HG03280 (cell line): Measurements from ENCODE around the gene NHS.

ENCODE experiments used
- ATAC-seq: cut with Tn5 transposase; IDR thresholded peaks from one replicate; pipeline ENCODE4 v1.9.1; 2021; ENCODE audit warnings: mild to moderate bottlenecking, moderate library complexity; ENCODE audit not compliant: unreplicated experiment

NHS gene

GRCh38 chrX:17403972-17404371, 29.0 kb downstream of the NHS start:
- ATAC-seq = no peak

- ATAC-seq = no peak
These were observed 30.4 kb downstream of the NHS start for GRCh38 chrX:17405225-17405969.

- no peak for ATAC-seq
These were observed 34.7 kb downstream of the NHS start for GRCh38 chrX:17409566-17410290.

GRCh38 chrX:17410651-17411050, 35.7 kb downstream of the NHS start:
- ATAC-seq = no peak

GRCh38 chrX:17411205-17411604, 36.2 kb downstream of the NHS start:
- ATAC-seq = no peak

- no peak for ATAC-seq
These were observed 37.7 kb downstream of the NHS start for GRCh38 chrX:17412692-17413091.

GRCh38 chrX:17413228-17413627, 38.2 kb downstream of the NHS start:
- no peak for ATAC-seq

- ATAC-seq = no peak
These were observed 39.1 kb downstream of the NHS start for GRCh38 chrX:17414027-17414658.

GRCh38 chrX:17414839-17415238, 39.8 kb downstream of the NHS start:
- no peak for ATAC-seq

GRCh38 chrX:17415242-17415810, 40.3 kb downstream of the NHS start:
- no peak for ATAC-seq

- no peak for ATAC-seq
These were observed 42.4 kb downstream of the NHS start for GRCh38 chrX:17417372-17417771.

- ATAC-seq = no peak
These were observed 50.1 kb downstream of the NHS start for GRCh38 chrX:17425136-17425535.

GRCh38 chrX:17425551-17425950, 50.6 kb downstream of the NHS start:
- no peak for ATAC-seq

- no peak for ATAC-seq
These were observed 56.2 kb downstream of the NHS start for GRCh38 chrX:17431171-17431570.

GRCh38 chrX:17432158-17432557, 57.2 kb downstream of the NHS start:
- ATAC-seq = no peak

- no peak for ATAC-seq
These were observed 59.0 kb downstream of the NHS start for GRCh38 chrX:17433965-17434364.

- no peak for ATAC-seq
These were observed 60.5 kb downstream of the NHS start for GRCh38 chrX:17435476-17435875.

GRCh38 chrX:17438221-17438620, 63.2 kb downstream of the NHS start:
- ATAC-seq = no peak

GRCh38 chrX:17440258-17440657, 65.3 kb downstream of the NHS start:
- ATAC-seq = no peak

GRCh38 chrX:17440836-17441235, 65.8 kb downstream of the NHS start:
- no peak for ATAC-seq

GRCh38 chrX:17441965-17442364, 67.0 kb downstream of the NHS start:
- ATAC-seq = no peak

GRCh38 chrX:17442898-17443297, 67.9 kb downstream of the NHS start:
- no peak for ATAC-seq
